Gastrocnemius medialis (tissue), 4 donors: Measurements from ENCODE around the gene COA4. TPM values are rescaled to one million over a fixed set of nuclear protein-coding genes. Genes with fewer than 3 reads are reported as not detected.

Source experiments
- ATAC-seq, 2 donors: fragments of 150-250 bp; one replicate each; pipeline ENCODE4 v1.9.1; 2016
- DNase-seq, 2 donors: peaks; one replicate each; pipeline ENCODE4 v3.0.0-alpha.2; 2019
- H3K27ac ChIP-seq, 4 donors: fragments of 200-600 bp; sonication (generic); 1 replicate in 1 of 4; 2 replicates in 3 of 4; pipeline ENCODE4 v1.5.1; 2016 to 2018; ENCODE audit warnings: mild to moderate bottlenecking in 2 of 4, moderate library complexity in 1 of 4
- H3K27me3 ChIP-seq, 3 donors: fragments of 200-600 bp; sonication (generic) in 2 of 3; 1 replicate in 1 of 3; 2 replicates in 2 of 3; pipeline versions ENCODE4 v1.5.1 to v1.6.0; 2016 to 2019; ENCODE audit warnings: mild to moderate bottlenecking in 1 of 3, moderate library complexity in 1 of 3
- H3K36me3 ChIP-seq, 2 donors: fragments of 200-600 bp; sonication (generic) in 1 of 2; one replicate each; pipeline ENCODE4 v1.5.1; 2017 to 2018
- H3K4me1 ChIP-seq, 2 donors: fragments of 200-600 bp; sonication (generic) in 1 of 2; one replicate each; pipeline ENCODE4 v1.5.1; 2016 to 2017; ENCODE audit warnings: mild to moderate bottlenecking in 2 of 2
- H3K4me3 ChIP-seq, 4 donors: fragments of 200-600 bp; sonication (generic) in 3 of 4; 1 replicate in 1 of 4; 2 replicates in 3 of 4; pipeline ENCODE4 v1.5.1; 2016 to 2019; ENCODE audit warnings: mild to moderate bottlenecking in 2 of 4
- H3K9me3 ChIP-seq, 3 donors: fragments of 200-600 bp; sonication (generic) in 2 of 3; 1 replicate in 1 of 3; 2 replicates in 2 of 3; pipeline ENCODE4 v1.5.1; 2016 to 2019
- POLR2A ChIP-seq, 2 donors: fragments of 450-650 bp; IDR thresholded peaks; one replicate each; pipeline ENCODE4 v1.6.1; 2017; ENCODE audit warnings: antibody characterized with exemption in 2 of 2, mild to moderate bottlenecking in 2 of 2, moderate library complexity in 2 of 2
- in situ Hi-C, 4 donors: fragments of 200-750 bp; cut with MboI; loops; one replicate each; pipeline versions ENCODE4 v1.15.0 to v1.8.0; 2017; ENCODE audit warnings: low sequenced_read_pairs in 4 of 4
- intact Hi-C: fragments of 100-400 bp; cut with DNase I; formaldehyde crosslinking; loops from one replicate; pipeline ENCODE4 v1.15.1; 2023; ENCODE audit warnings: low total_unique reads
- total RNA-seq, 4 donors: library from RNA; depleted of rRNA; stranded (reverse); fragments of >200 nt; gene quantifications; one replicate each; pipeline versions ENCODE4 v1.1.0 to v1.2.3, GENCODE V29; 2016
- TF ChIP-seq, protein P1 (sequence below), 5 experiments: fragments of 450-650 bp in 3 of 5; fragments of 200-600 bp in 2 of 5; sonication (generic) in 2 of 5; IDR thresholded peaks in 4 of 5; conservative IDR thresholded peaks in 1 of 5; 1 replicate in 4 of 5; 2 replicates in 1 of 5; pipeline ENCODE4 v1.5.1; 2016 to 2019; ENCODE audit warnings: antibody characterized with exemption in 5 of 5, mild to moderate bottlenecking in 3 of 5, moderate library complexity in 3 of 5

COA4 gene
- total RNA-seq, 4 donors from 2014 or later = 52.3 to 102 (median 86.2) TPM

DNA sequence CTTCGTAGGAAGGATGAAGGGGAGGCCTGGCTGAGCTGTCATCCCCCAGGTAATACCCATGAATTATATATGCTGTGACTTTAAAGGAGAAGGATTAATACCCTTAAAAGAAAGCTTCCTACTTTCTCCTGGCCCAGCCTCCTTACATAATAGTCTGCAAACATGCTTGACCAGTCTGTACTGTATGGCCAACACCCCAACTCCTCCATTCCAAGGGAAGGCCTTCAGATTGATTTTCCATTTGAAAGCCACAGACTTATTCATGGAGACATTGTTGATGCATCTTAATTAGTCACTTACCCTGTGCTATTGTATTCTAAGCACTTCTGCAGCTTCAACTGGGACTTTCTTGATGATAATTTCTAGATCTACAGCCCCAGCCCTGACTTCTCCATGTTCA, 2.1 kb upstream of the COA4 start:
- TF ChIP-seq, protein P1, sequence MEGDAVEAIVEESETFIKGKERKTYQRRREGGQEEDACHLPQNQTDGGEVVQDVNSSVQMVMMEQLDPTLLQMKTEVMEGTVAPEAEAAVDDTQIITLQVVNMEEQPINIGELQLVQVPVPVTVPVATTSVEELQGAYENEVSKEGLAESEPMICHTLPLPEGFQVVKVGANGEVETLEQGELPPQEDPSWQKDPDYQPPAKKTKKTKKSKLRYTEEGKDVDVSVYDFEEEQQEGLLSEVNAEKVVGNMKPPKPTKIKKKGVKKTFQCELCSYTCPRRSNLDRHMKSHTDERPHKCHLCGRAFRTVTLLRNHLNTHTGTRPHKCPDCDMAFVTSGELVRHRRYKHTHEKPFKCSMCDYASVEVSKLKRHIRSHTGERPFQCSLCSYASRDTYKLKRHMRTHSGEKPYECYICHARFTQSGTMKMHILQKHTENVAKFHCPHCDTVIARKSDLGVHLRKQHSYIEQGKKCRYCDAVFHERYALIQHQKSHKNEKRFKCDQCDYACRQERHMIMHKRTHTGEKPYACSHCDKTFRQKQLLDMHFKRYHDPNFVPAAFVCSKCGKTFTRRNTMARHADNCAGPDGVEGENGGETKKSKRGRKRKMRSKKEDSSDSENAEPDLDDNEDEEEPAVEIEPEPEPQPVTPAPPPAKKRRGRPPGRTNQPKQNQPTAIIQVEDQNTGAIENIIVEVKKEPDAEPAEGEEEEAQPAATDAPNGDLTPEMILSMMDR (IDR thresholded peaks at IDR 0.05 in 4 of 5, conservative IDR thresholded peaks at IDR 0.05 in 1 of 5) = no peak
- TF ChIP-seq POLR2A (IDR thresholded peaks at IDR 0.05) = no peak
- Histone ChIP-seq H3K27ac (no peak overlapping the region), H3K9me3 (no peaks in the 10 kb centered on the region), H3K4me3 (no peak overlapping the region), H3K36me3 (peaks cover 0 to 3% of the 10 kb centered on the region in 2 donors), H3K27me3 (no peaks in the 10 kb centered on the region), H3K4me1 (peaks cover 18 to 27% of the 10 kb centered on the region in 2 donors)
- DNase-seq = no peak
- intact Hi-C loops (loop anchor here (5.0 kb wide), 2 partner anchors 91 to 116 kb away; partner anchors contain the start of genes MRPL48 and RAB6A), in situ Hi-C loops (loop anchor here in 1 of 4 donors (10.0 kb wide), 1 partner anchor 94 kb away; the partner anchor contains the start of gene MRPL48)
- ATAC-seq = no peak

DNA sequence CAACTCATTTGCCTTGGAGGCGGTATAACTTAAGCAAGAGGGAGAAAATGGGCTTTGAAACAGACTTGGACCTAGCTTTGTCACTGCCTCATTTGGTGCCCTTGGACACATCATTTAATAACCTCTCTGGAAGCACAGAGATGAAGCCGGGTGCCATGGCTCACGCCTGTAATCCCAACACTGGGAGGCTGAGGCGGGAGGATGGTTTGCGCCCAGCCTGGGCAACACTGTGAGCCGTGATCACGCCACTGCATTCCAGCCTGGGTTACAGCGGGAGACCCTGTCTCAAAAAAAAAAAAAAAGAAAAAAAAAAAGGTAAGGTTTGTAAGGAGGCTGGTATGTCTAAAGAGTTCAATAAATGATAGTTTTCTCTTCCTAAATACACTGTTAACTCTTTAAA, 806 bp downstream of the COA4 start:
- in situ Hi-C loops = loop anchor here in 1 of 4 donors (10.0 kb wide), 1 partner anchor 91 kb away; the partner anchor contains the start of gene MRPL48
- intact Hi-C loops = loop anchor here (5.0 kb wide), 2 partner anchors 89 to 114 kb away; partner anchors contain the start of genes MRPL48 and RAB6A
- H3K4me3 ChIP-seq = peak overlapping the region; percentile 77 to 95 (median 90)

DNA sequence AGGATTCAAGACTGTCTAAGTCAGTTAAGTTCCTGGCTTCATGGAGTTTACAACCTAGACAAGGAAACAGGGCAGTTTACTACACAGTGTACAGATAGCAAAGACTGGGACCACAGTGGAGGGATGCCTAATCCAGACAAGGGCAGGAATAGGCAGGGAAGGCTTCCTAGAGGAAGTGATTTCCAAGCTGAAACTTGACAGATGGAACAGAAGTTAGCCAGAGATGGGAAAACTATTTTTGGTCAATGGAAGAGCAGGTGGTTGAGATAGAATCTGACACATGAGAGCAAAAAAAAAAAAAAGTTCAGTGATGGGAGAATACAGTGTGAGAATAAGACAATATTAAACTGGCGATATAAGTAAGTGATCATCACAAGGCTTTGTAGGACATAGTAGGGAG, 1.3 kb downstream of the COA4 start:
- H3K27ac ChIP-seq = peak overlapping the region; percentile 89 to 96 (median 91)

More for the DNA sequence above, 806 bp downstream of the COA4 start:
- DNase-seq (no peak), ATAC-seq (no peak)
- H3K9me3 ChIP-seq = no peaks in the 10 kb centered on the region
- H3K27ac ChIP-seq = peak overlapping the region; percentile 89 to 96 (median 91)
- H3K27me3 ChIP-seq = no peaks in the 10 kb centered on the region
- TF ChIP-seq POLR2A (IDR thresholded peaks at IDR 0.05) = no peak
- TF ChIP-seq, protein P1 (IDR thresholded peaks at IDR 0.05 in 4 of 5, conservative IDR thresholded peaks at IDR 0.05 in 1 of 5) = no peak
- peaks cover 0 to 20% of the 10 kb centered on the region in 2 donors for H3K36me3 ChIP-seq
- H3K4me1 ChIP-seq = peaks cover 18 to 35% of the 10 kb centered on the region in 2 donors

GRCh38 chr11:73872749-73873357, 3.8 kb downstream of the COA4 start:
- Histone ChIP-seq H3K9me3 (no peaks in the 10 kb centered on the region), H3K36me3 (peaks cover 0 to 20% of the 10 kb centered on the region in 2 donors), H3K27ac (peak overlapping the region in 2 of 4 donors; percentile 22 to 46), H3K4me3 (no peak overlapping the region), H3K27me3 (no peaks in the 10 kb centered on the region), H3K4me1 (peaks cover 18 to 32% of the 10 kb centered on the region in 2 donors)
- ATAC-seq = no peak
- no peak for TF ChIP-seq POLR2A (IDR thresholded peaks at IDR 0.05)
- TF ChIP-seq, protein P1 (IDR thresholded peaks at IDR 0.05 in 4 of 5, conservative IDR thresholded peaks at IDR 0.05 in 1 of 5) = no peak
- in situ Hi-C loops (loop anchor here in 1 of 4 donors (10.0 kb wide), 1 partner anchor 88 kb away; the partner anchor contains the start of gene MRPL48), intact Hi-C loops (no loop called here)
- no peak for DNase-seq

More for the DNA sequence above, 1.3 kb downstream of the COA4 start:
- ATAC-seq = no peak
- Histone ChIP-seq H3K36me3 (peaks cover 0 to 20% of the 10 kb centered on the region in 2 donors), H3K9me3 (no peaks in the 10 kb centered on the region), H3K4me1 (peaks cover 18 to 35% of the 10 kb centered on the region in 2 donors), H3K27me3 (no peaks in the 10 kb centered on the region), H3K4me3 (peak overlapping the region in 3 of 4 donors; percentile 77 to 95 (median 91))
- TF ChIP-seq, protein P1 (IDR thresholded peaks at IDR 0.05 in 4 of 5, conservative IDR thresholded peaks at IDR 0.05 in 1 of 5) = no peak
- no peak for TF ChIP-seq POLR2A (IDR thresholded peaks at IDR 0.05)
- in situ Hi-C loops = loop anchor here in 1 of 4 donors (10.0 kb wide), 1 partner anchor 91 kb away; the partner anchor contains the start of gene MRPL48
- no peak for DNase-seq
- intact Hi-C loops = loop anchor here (5.0 kb wide), 2 partner anchors 88 to 113 kb away; partner anchors contain the start of genes MRPL48 and RAB6A
